ENCODE data around the gene ALAD.
"Not testable (repeated sequence)": the region's sequence is repeated elsewhere in the genome, so short reads cannot be mapped to it uniquely, and the experiment has no call there.

Gene ALAD

DNA sequence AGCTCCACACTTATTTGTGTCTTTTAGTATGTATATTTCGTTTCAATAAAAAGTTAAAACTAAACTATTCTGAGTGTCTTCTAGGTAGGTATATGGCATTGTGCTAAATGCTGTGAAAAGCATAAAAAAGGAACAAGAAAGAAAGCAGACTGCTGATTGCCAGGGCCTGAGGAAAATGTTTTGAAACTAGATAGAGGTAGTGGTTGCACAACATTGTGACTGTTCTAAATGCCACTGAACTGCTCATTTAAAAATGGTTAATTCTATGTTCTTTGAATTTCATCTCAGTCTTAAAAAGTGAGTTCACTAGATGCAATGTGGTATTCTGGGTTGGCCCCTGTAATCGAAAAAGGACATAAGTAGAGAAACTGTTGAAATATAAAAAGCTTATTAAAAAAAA lies 2.6 kb upstream of the ALAD start:
- no peak overlapping the region for H3K27ac ChIP-seq
- DNase-seq (ENCODE audit: low read depth, low spot score) = no peak

DNA sequence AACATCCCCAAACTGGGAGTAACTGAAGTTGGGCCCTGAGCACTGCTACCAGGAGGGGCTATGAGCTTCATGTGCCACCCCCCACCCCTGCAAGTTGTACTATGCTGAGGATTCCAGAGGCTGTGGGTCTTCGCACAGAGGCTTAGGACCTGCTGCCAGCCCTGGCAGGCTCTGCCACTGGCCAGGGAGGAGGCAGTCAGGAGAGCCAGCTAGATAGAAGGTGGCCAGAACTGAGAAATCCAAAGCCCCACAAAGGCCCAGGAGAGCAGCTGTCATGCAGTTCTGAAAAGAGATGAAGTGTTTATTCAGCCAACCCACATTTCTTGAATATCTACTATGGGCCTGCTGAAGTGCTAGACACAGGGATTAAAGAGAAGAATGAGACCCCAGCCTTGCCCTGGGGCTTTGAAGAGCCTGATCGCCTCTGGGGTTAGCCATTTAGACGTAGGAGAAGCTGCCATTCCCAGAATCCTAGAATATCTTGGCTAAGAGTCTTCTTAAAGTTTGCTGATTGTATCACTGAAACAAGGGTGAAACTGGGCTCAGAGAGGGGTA lies 1.4 kb downstream of the ALAD start:
- no peak for DNase-seq (ENCODE audit: low read depth, low spot score)
- no peak overlapping the region for H3K27ac ChIP-seq

DNA sequence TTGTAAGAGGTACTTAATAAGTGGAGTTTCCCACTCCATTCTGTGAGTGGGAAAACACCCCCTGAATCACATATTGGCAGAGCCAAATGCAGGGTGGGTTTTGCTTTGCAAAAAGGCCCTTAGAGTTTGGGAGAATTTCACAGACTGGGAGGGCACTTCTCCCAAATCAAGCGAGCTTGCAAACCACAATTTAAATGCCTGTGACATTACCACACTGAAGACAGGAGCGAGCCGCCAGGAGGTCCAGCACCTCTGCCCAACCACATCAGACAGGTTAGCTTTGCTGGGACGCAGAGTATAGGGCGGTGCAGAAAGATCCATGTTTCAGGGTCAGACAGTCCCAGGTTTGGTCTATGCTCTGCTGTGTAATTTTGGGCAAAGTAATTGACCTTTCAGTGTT lies 2.3 kb downstream of the ALAD start:
- DNase-seq (ENCODE audit: low read depth, low spot score) = no peak
- H3K27ac ChIP-seq = no peak overlapping the region

DNA sequence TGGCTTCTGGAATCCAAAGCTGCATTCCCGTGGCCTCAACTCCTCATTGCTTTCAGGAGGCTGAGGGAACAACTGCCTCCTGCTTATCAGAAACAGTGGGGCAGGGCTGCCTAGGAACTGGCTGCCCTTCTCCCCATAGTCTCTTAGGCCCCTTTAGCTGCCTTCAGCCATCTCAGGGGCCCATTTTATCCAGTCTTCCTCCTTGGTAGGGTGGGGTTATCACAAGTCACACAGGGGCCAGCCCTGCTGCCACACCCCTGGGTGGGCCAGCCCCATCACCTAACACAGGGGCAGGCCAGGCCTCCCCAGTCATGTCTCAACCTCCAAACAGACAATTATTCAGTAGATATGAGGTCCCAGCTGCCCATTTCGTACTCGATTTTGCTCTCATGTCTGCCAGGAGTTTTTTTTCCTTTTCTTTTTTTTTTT lies 3.9 kb downstream of the ALAD start:
- H3K27ac ChIP-seq = no peak overlapping the region
- no peak for DNase-seq (ENCODE audit: low read depth, low spot score)

DNA sequence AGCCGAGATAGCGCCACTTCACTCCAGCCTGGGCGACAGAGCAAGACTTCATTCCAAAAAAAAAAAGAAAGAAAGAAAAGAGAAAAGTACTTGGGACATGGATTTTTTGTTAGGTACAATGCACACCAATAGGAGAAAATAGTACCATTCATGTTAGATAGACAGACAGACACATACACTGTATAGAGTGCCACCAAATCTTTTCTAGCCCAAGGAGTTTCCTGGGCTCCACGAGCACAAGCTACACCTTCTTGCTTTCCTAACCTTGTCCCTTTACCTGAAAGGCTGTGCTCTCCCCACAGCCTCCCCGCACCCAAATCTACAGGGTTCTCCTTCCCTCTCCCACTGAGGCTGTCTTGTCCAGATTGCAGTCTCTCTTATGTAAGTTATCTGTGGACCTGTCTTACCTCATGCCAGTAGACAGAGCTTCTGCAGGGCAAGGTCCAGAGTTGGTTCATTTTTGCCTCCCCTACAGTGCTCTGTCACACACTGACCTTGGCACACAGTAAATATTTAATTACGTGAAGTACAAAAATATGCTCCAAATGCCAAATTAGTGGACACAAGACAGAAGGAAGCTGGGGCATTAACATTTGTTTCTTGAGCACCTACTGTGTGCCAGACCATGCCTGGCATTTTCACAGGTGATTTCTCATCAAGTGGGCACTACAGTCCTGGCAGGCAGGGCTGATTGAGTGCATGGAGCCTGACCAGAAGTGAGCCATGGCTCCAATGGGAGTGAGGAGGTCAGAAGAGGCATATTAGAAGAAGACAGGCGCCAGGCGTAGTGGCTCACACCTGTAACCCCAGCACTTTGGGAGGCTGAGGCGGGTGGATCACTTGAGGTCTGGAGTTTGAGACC lies 5.9 kb downstream of the ALAD start:
- no peak overlapping the region for H3K27ac ChIP-seq
- DNase-seq (ENCODE audit: low read depth, low spot score) = no peak

DNA sequence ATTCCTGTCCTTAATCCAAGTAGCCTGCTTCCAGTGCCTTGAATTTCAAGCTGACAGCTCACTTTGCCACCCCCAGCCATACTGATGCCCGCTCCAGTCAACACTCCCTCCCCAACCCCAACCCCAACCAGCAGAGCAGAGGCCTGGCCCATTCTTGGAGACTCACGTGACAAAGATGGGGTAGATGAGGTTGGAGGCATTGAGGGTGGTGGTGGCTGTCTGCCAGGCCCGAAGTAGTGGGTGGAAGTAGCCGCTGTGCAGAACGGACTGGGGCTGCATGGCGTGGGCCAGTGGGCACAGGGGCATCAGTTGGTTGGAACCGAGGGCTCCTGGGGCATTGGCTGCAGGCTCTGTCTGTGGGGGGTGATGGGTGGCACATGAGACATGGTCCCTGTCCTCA lies 7.8 kb downstream of the ALAD start:
- no peak overlapping the region for H3K27ac ChIP-seq
- DNase-seq (ENCODE audit: low read depth, low spot score) = no peak

DNA sequence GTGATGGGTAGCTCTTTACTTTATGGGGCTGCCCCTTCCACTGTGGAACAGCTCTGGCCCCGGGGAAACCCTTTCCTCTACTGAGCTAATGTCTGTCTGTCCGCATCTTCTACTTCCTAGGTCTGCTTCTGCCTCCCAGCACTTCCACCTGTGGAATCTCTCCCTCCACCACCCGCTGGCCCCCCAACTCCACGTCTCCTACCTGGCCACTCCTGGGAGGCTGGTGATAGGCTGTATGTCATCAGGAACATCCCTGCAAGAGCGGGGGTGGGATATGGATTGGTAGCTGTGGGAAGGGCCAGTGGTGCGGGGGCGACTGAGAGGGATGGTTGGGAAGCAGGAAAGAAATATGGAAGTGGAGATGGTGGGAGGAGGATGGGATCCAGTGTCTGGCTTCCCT lies 9.2 kb downstream of the ALAD start:
- no peak overlapping the region for H3K27ac ChIP-seq
- DNase-seq (ENCODE audit: low read depth, low spot score) = no peak

DNA sequence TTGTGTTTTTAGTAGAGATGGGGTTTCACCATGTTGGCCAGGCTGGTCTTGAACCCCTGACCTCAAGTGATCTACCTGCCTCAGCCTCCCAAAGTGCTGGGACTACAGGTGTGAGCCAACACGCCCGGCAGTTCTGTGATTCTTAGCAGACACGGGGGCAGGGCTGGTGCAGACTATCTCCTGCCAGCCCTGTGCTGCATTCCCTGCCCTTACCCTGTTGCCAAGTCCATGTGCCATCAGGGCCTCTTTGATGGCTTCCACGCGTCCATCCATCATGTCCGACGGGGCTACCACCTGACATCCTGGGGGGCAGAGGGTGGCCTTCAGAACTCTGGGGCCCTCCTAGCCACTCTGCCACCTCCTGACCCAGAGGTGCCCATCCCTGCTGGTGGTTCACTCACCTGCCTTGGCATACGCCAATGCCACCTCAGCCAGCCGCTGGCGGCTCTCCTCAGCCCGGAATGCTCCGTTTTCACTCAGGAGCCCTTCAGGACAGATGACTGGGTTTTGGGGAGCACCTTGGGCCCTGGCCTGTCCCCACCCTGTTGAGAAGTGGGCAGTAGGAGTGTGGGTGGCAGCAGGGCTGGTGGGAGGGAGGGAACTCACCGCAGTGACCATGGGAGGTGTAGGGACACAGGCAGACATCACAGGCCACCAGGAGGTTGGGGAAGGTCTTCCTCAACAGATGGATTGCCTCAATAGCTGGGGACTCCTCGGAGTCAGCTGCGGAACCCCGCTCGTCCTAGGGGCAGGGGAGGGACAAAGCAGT lies 10.7 kb downstream of the ALAD start:
- no peak overlapping the region for H3K27ac ChIP-seq
- DNase-seq (ENCODE audit: low read depth, low spot score) = no peak

DNA sequence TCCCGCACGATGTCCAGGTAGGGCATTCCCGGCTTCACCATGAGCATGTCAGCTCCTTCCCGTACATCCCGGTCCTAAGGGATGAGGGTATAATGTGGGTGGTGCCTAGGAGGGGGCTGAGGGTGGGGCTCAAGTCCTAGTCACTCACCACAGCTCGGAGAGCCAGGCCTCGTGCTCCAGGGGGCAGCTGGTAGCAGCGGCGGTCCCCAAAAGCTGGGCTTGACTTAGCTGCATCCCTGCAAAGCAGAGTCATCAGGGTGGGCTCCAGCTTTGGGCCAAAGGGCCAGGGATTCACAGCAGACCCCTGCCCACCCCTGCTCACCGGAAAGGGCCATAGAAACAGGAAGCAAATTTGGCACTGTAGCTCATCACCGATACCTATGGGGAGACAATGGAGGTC lies 11.6 kb downstream of the ALAD start:
- DNase-seq (ENCODE audit: low read depth, low spot score) = no peak
- H3K27ac ChIP-seq = no peak overlapping the region

DNA sequence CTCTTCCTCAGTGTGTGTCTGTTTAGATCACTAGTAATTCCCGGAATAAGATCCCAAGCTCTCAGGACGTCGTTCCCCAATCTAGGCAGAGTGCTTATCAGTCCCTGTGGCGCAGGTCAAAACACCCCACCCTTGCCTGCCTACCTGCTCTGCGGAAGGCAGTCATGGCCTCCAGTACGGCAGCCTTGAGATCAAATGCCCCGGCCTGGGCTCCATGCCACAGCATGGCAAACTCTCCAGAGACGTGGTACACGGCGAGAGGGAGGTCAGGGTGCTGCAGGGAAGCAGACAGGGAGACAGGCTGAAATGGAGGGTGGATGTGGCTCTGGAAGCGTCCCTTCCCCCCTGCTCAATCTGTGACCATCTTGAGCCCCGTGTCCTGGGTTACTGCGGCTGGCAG lies 12.3 kb downstream of the ALAD start:
- no peak for DNase-seq (ENCODE audit: low read depth, low spot score)
- no peak overlapping the region for H3K27ac ChIP-seq

DNA sequence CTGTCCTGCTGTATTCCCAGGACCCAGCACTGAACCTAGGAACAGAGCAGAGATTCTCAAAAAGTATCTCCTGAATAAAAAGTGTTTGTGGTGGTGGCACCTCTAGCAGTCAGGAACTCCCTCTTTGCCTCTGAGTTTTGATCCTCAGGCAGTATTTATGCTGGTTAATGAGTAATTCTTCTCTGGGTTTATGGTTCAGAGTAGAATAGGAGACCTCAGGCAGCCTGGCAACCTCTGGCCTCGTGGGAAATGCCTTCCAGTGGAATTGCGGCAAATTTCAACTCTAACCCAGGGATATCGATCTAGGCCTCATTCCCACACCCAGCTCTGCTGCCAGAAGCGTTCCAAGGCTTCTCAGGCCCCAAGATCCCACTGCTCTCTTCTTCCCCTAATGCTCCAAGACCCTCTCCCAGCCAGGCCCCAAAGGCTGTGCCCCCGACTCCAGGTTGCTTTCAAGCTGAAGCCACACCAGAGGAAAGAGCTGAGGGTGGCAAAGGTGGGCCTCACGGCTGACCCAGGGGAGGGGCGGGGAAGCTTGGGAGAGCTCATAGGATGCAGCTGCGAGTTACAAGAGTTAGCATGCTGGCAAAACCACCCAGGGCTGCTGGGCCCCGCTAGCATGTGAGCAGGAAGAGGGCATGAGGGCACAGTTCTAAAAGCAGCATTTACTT lies 13.4 kb downstream of the ALAD start:
- no peak overlapping the region for H3K27ac ChIP-seq
- no peak for DNase-seq (ENCODE audit: low read depth, low spot score)

DNA sequence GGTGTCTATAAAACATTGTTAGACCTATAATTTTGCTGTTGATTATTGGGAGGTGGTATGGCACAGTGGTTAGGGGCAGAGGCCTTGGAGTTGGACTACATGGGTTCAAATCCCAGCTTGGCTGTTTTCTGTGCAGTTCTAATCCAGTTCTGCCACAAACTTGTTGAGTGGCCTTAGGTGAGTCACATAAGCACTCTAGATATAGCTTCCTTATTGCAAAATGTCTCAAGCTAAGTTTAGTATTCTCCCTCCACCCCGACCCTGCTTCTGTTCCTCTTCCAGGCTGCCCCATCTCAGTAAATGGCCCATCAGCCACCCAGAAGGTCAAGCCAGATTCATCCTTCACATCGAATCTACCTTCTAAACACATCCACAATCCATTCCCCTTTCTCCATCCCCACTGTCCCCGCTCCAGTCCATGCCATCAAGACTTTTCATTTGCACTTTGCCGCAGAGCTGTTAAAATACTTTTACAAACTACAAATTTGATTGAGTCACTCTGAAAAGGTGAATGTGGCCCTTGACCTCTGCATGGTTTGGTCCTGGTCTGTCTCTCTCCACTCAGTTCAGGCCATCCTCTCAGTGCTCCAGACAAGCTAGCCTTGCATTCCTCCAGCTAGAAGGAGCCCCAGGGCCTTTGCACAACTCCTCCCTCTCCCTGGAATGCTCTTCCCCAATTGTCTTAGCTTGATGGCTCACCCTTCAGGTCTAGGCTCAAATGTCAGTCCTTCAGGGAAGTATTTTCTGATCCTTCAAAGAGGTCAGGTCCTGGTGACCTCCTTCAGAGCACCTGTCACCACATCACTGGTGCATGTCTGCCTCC lies 14.3 kb downstream of the ALAD start:
- DNase-seq (ENCODE audit: low read depth, low spot score) = no peak

DNA sequence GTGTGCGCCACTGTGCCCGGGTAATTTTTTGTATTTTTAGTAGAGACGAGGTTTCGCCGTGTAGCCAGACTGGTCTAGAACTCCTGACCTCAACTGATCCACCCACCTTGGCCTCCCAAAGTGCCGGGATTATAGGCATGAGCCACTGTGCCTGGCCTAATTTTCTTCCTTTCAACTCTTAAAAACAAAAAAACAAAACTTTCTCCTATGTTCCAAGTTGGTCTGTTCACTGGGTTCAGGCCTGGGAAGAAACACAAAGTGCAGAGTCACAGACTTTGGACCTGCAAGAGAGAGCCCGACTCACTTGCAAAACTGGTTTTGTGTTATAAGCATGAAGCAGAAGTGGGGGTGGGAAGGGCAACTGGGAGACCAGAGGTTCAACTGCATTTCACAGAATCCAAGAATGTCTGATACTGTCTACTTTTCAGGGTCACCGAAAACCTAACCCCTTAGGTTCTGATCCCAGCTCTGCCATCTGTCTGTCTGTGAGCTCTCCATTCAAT lies 19.1 kb downstream of the ALAD start:
- DNase-seq (ENCODE audit: low read depth, low spot score) = peak; percentile 43
- H3K27ac ChIP-seq = peak overlapping the region; percentile 42

More for the DNA sequence above, 14.3 kb downstream of the ALAD start:
- no peak overlapping the region for H3K27ac ChIP-seq

DNA sequence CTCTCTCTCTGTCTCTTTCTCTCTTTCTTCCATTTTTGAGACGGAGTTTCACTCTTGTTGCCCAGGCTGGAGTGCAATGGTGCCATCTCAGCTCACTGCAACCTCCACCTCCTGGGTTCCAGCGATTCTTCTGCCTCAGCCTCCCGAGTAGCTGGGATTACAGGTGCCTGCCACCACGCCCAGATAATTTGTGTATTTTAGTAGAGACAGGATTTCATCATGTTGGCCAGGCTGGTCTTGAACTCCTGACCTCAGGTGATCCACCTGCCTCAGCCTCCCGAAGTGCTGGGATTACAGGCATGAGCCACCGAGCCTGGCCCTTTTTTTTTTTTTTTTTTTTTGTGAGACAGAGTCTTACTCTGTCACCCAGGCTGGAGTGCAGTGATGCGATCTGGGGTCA lies 19.6 kb downstream of the ALAD start:
- not testable (repeated sequence) for DNase-seq (ENCODE audit: low read depth, low spot score)
- peak overlapping the region; percentile 42 for H3K27ac ChIP-seq

DNA sequence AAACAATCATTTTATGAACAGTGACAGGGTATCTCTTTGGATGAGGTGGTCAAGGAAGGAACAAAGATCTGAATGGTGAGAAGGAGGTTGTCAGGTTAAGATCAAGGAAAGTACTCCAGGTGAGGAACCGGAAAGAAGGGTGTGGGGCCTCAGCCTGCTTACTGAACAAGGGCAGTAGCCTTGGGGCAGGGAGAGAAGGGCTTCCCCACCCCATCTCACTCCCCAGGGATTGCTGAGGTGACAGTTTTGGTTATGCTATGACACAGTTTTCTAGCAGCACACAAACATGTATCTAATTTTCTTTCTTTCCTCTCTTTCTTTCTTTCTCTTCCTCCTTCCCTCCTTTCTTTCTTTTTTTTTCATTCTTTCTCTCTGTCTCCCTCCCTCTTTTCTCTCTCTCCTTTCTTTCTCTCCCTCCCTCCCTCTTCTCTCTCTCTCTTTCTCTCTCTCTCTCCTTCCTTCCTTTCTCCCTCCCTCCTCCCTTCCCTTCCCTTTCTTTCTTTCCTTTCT lies 20.2 kb downstream of the ALAD start:
- DNase-seq (ENCODE audit: low read depth, low spot score) = no peak
- no peak overlapping the region for H3K27ac ChIP-seq

DNA sequence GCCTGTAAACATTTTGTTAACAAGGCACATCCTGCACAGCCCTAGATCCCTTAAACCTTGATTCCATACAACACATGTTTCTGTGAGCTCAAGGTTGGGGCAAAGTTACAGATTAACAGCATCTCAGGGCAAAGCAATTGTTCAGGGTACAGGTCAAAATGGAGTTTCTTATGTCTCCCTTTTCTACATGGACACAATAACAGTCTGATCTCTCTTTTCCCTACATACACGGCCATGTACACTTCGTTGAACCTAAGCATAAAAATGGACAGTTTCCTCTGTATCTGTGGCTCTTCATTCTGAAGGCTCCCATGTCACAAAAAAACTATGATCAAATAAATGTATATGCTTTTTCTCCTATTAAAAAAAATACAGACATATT lies 21.3 kb downstream of the ALAD start:
- not testable (repeated sequence) for DNase-seq (ENCODE audit: low read depth, low spot score)

DNA sequence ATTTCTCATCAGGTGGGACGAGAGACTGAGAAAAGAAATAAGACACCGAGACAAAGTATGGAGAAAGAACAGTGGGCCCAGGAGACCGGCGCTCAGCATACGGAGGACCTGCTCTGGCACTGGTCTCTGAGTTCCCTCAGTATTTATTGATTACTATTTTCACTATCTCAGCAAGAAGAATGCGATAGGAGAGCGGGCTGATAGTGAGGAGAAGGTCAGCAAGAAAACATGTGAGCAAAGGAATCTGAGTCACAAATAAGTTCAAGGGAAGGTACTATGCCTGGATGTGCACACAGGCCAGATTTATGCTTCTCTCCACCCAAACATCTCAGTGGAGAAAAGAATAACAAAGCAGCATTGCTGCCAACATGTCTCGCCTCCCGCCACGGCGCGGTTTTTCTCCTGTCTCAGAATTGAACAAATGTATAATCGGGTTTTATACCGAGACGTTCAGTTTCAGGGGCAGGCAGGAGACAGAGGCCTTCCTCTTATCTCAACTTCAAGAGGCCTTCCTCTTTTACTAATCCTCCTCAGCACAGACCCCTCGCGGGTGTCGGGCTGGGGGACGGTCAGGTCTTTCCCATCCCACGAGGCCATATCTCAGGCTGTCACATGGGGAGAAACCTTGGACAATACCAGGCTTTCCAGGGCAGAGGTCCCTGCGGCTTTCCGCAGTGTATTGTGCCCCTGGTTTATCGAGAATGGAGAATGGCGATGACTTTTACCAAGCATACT lies 21.8 kb downstream of the ALAD start:
- not testable (repeated sequence) for H3K27ac ChIP-seq; DNase-seq (ENCODE audit: low read depth, low spot score)

More for the DNA sequence above, 21.3 kb downstream of the ALAD start:
- not testable (repeated sequence) for H3K27ac ChIP-seq

DNA sequence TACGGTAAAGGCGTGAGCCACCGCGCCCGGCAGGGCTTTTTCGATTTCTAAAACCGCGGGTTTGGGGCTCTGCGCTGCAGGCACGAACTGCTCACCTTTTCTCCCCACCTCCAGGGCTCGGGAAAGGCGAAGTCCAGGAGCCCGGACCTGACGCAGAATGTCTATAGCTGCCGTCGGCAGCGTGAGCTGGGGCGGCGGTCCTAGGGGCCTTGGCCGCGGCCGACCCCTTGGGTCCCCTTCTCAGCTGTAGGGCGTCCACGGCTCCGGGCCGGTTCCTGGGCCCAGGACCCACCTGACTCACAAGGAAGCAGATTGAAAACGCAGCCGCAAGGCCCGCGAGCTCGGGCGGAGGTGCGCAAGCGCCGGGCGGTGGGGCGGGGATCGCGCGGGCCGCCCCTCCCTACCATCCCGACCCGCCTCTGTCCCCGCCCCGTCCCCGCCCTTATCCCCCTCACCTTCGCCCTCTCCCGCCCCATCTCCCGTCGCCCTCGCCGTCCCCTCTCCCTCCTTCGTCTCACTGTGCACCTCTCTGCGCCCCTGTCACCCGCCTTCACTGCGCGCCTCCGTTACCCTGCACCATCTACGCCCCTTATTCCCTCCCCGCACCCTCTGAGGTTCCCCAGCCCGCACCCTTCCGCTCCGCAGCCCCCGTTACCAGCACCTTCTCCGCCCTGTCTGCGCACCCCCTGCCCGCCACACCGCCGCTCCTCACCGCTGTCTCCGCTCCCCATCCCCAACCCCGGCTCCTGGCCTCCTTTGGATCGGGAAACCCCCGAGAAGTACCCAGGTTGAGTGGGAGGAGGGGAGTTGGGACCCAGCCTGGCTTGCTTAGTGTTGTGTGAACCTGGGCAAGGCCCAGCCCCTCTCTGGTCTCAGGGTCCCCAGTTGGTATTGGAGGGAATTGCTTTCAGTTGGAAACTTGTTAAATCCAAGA lies 24.2 kb downstream of the ALAD start, which contains the start of gene HDHD3:
TSS of gene HDHD3 (minus strand) at position 353 of the 934 bp plus-strand sequence. CDS start 2,632 bp downstream, outside the sequence.
- peak within 1 kb of the TSS; percentile 46 for H3K27ac ChIP-seq
- no peak for DNase-seq (ENCODE audit: low read depth, low spot score)
